GM11168 (cell line): ENCODE results near the gene AIDA.
"Not testable (repeated sequence)": the region's sequence is repeated elsewhere in the genome, so short reads cannot be mapped to it uniquely, and the experiment has no call there.

Experiments used
- in situ Hi-C: fragments of 300-500 bp; cut with MboI; formaldehyde crosslinking; loops from one replicate; pipeline ENCODE4 v1.12.0; 2022; ENCODE audit warnings: low sequenced_read_pairs; ENCODE audit not compliant: unreplicated experiment

AIDA gene

DNA sequence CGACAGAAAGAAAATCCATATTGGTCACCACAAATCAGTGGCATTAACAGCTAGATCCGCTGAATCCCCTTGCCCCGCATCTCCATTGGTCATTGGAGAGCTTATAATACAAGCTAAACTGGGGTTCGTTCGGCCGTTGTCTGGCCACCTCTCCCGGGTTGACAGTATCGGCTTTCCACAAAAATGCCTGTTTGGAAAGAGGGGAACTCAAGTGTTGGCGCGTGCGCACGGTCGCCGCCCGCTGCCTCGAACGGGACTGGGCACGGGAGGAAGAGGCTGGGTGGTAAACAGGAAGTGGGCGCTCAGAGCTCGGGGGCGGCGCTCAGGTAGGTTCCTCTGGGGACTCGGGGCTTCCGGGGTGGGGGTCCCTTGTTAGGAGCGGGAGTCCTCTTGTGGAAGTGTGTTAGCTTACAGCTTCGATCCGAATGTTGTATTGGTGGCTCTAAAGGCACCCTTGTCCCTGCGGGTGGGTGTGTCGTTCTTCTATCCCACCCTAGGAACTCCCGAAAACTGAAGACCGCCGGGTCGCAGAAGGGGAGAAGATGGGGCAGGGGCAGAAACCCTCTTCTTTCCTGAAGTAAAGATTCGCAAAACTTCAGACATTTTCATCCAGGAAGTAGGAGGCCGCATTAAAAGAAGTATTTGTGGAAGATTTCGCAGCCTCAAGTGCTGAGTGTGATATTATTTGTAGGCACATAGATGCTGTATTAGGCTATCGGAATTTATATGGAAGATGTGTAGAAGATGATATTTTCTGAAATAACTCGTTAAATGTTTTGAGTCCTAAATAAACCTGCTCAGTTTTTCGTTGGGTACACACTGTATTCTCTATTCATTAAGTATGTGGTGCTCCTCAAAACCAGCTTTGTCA lies 1.0 kb upstream of the AIDA start:
- in situ Hi-C loops = no loop called here

DNA sequence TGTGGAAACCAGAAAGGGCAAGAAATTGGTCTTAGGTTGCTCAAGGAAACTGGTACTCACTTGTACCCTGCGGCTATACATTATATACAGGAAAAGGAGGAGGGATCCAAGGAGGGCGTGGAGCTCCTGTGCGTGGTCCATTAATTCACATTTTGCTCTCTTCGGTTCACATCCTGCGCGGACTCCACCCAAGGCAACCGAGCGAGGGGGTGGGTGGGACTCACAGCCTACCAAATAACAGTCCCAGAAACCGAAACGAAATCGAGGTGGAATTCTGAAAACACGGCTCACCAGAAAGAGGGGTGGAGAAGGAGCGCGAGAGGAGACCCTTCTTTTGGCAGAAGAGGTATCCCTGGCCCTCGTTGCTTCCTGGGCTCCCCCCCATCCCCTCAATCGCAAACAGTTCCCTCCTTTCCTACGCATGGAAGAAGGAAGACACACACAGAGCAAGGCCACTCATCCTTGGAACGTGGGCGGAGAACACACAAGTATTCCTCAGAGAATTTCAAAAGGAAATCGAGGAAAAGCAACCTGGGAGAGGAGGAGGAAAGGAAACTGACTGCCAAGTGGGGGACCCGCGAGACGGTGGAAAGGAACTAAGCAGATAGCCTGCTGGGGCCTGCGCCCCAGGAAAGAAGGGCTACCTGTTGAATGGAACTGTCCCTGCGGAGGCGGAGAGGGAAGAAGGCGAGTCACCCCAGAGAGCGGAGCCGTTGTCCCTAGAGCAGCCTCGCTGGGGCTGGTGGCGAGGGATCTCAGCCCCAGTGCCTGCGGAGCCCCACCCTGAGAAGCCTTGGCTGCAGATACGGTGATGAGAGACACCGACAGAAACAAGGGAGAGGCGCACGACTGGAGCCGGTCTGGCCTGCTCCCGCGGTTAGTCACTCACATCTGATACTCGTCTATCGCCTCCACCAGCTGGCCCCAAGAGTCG lies 705 bp downstream of the AIDA start:
- in situ Hi-C loops = no loop called here

DNA sequence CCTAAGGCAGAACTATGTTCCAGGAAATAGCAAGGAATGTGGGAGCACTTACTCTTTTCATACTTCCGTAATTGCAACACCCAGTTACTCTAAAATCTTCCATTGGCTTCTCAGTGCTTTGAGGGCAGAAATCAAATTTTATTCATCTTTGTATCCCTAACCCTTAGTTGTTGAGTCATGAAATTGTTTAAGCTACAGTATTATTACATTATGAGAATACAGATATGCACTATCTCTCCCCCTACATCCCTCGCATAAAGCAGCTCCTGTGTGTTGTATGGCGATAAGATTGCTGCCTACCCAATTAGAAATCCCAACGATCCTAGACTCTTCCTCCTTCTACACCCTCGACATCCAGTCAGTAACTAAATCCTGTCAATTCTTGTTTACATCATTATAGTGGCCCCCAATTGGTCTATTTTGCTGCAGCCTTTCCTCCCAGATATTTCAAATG lies 2.6 kb downstream of the AIDA start:
- in situ Hi-C loops = no loop called here

DNA sequence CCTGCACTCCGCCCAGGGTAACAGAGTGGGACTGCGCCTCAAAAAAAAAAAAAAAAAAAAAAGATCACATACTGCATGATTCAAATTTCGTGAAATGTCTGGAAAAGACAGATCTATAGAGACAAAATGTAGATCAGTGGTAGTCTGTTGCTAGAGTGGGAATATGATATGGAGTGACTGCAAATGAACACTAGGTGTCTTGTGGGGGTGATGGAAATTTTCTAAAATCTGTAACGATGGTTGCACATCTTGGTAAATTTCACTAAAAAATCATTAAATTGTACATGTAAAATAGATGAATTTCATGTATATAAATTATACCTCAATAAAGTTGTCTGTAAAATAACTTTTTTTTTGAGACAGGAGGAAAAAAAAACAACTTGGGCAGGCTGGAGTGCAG lies 5.5 kb downstream of the AIDA start:
- in situ Hi-C loops = no loop called here

DNA sequence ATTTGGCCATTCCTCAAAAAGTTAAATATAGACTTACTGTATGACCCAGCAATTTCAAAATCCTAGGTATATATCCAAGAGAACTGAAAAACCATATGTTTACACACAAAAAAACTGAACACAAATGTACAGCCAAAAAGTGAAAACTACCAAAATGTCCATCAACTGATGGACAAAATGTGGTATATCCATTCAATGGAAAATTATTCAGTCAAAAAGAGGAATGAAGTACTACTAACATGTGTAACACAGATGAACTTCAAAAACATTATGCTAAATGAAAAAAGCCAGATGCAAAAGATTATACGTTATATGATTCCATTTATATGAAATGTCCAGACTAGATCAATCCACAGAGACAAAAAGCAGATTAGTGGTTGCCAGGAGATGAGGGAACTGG lies 8.0 kb downstream of the AIDA start:
- in situ Hi-C loops = no loop called here

DNA sequence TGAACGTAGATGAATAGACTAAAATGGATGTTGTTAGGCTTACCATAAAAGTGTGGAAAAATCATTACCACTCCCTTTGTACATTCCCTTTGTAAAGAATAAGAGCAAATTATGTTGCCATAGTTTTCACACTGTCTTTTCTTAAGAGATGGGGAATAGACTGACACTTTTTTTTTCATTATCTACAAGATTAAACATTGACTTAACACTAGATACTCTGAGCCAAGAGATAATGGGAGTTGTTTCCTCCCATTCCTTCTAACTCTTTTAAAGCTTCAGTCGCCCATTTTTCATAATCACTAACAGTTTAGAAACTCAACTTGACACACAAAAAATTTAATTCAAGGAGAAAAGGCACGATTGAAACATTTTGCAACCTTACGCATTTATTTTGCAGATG lies 10.1 kb downstream of the AIDA start:
- in situ Hi-C loops = no loop called here

- in situ Hi-C loops = no loop called here
These were observed 14.5 kb downstream of the AIDA start for GRCh38 chr1:222697826-222698225.

DNA sequence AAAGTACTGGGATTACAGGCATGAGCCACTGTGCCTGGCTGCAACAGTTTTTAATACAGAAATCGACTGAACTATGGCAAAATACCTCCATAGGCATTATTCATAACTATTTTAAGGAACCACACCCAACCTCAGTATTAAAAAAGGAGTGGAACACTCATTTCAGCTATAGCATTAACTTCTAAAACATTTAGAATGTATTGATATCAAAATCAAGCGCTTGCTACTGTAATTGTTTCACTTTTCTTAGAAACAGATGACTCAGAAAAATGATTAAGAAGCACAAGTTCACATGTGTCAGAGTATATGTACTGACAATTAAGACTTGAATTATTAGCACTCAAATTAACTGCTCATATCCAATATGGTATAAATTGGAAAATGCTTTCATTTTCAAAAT lies 15.1 kb downstream of the AIDA start:
- in situ Hi-C loops = no loop called here

DNA sequence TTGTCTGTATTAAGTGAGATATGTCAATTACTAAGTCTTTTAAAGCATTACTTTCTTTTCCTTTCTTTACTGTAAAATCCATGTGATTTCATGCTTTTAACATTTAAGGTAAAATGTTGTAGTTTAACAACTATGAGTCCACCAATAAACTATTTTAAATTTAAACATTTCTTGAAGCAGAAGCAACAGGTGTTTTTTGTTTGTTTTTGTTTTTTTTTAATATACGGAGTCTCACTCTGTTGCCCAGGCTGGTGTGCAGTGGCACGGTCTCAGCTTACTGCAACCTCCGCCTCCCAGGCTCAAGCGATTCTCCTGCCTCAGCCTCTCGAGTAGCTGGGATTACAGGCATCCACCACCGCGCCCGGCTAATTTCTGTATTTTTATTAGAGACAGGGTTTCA lies 15.6 kb downstream of the AIDA start:
- in situ Hi-C loops = no loop called here

DNA sequence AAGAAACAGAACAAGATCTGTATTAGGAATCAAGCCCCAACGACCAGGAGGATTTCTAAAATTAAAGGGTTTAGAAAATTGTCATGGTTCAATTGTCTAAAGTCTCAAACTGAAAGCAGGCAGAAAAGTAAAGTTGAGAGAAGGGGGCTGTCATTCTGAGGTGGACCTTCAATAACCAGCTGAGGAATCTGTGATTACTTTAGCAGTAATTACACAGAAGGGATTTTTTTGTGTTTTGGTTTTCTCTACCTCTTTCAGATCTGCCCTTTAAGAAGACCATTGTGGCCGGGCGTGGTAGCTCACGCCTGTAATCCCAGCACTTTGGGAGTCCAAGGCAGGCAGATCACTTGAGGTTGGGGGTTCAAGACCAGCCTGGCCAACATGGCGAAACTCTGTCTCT lies 17.4 kb downstream of the AIDA start:
- in situ Hi-C loops = no loop called here

DNA sequence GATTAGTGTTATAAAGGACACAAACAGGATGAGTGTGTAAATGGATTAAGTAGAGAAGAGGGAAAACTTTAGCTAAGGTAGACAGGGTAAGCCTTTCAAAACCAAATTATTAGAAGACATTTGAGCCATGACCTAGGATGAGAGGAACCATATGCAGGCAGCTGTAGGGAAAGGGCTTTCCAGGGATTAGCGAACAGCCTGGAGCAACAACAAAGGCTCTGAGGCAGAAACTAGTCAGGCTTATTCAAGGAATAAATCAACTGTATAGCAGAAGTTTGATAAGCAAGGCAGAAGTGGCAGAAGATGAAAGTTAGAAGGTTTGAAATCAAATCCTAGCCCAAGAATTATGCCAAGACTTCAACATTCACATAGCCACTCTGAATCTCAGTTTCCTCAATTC lies 21.3 kb downstream of the AIDA start:
- in situ Hi-C loops = no loop called here

- in situ Hi-C loops = no loop called here
These were observed 32.2 kb downstream of the AIDA start for GRCh38 chr1:222680080-222680479.

DNA sequence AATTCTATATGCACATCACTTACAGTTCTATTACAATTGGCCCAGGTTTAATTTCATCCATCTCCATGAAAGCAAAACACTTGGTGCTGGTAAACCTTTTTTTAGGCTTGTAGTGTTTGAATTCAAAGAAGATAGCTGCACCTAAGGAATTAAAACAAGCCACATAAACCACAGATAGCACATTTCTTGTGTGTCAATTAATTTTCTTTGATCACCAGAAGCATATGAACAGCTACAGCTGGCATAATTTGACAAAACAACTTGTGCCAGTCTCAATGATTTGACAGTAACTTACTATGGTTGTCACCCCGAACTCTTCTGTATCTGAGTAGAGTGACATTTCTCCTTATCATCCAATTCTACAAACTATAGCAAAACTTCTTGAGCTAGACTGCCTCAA lies 42.2 kb downstream of the AIDA start:
- in situ Hi-C loops = no loop called here

DNA sequence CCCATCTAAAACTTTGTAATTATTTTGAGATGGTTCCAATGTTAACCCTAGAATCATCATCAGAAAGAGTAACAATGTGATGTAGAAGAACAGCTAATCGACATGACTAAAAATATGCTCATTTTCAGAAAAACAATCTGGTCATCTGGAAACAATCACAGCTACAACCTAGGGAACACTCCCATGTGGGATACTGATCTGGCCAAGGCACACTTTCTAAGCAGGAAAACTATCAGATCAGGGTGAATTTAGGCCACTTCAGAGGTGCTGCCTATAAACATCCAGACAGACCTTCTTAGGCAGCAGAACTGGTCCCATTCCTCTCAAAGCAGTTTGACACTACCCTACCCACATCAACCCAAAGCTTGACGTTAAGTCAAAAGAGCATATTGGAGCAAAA lies 43.2 kb downstream of the AIDA start:
- in situ Hi-C loops = not testable (repeated sequence)

- in situ Hi-C loops = not testable (repeated sequence)
These were observed 44.1 kb downstream of the AIDA start for GRCh38 chr1:222668184-222668583.

DNA sequence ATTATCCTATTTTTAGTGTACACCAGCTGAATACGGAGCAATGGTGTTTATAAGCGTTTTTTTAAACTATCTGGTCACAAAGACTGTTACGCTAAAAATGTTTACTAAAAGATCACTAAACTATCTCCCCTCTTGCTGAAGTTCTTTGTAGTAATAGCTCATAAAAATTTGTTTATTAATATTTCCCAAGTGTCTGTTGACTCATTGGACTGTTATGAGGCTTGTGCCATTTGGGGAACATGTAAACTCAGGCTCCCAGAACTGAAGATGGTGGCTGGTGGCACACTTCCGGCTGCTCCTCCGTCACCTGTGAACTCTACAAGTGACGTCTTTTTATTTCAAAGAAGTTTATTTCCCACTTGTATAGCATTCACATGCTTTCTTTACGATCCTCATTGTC lies 46.3 kb downstream of the AIDA start:
- in situ Hi-C loops = no loop called here

DNA sequence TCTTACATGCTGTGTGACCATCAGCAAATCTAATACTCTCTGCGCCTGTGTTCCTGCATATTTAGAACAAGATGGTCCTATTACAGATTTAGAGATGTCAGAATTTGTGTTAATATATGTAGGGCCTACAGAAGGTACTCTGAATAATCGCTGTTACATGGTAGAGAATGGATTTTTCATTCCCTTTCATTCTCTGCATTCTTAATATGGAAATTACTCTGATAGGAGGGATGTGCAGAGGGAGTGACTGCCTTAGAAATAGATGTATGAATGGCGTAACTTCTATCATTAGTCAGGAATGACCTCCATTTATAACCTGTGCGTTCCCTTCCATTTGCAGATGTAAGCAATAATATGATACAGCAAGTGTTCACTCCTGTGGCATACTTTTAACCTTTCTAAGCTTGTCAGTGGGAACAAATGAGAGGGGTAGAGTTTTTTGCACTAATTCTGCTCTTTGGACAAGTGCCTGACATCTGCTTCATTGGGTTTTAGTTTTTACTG lies 48.8 kb downstream of the AIDA start:
- in situ Hi-C loops = no loop called here

DNA sequence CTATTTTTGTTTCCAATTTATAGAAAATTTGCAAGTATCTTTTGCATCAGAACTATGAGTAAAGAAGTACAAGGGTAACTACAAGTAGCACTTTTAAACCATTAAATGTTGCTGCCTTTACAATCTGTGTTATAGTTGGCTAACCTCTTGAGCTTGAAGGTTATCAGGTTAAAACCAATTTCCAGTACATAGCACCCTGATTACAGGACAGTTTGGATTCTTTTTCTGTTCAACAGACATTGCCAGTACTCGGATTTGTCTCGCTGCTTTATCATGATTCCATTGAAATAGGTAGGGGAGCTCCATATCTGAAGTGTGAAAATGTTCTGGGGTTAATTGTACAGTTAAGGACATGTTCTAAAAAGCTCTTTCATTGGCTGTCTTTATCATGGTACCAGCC lies 54.4 kb downstream of the AIDA start:
- in situ Hi-C loops = no loop called here

DNA sequence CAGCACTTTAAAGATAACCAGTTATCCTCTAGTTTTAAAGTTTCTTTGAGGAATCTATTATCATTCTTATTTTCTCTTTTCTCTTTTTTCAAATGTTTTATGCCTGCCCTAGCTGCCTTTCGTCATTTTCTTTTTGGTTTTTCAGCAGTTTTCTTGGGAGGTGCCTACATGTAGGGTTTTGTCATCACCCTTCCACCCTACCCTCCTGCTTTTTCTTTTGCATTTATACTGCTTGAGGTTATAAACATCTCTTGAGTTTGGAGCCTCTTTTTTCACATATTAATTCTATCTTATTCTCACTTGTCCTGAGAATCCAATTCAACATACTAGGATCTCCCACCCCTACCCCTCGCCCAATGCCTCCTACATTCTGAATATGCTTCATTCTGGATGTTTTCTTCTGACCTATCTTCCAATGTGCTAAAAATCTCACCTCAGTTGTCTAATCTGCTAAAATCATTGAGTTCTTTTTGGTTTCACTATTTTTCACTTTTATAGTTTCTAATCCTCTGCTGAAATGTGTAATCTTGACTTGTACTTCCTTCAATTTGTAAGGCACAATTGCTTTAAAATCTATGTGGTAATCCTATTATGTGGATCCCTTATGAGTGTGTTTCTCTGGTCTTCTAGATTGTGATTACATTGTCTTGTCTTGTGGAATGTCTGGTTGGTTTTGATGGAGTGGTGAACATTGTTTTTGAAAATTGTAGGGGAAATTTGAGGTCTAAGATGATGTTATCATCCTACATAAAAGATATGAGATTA lies 55.7 kb downstream of the AIDA start:
- in situ Hi-C loops = no loop called here

DNA sequence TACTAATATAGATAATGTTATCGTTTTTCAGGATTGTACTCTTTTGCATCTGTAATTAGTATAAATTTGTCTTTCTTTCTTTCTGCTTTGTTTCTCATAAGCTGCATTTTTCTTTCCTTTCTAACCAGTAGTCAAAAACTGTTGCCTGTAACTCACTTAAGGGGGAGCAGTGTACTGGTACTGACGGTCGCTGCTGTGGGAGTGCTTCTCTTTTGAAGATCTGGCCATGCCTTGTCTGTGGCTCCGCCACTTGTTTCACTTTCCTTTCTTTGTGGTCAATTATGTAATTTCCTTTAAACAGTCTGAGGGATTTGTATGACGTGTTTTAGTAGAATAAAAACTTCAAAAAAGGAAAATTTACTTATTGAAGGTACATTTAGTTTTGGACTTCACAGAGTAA lies 57.4 kb downstream of the AIDA start:
- in situ Hi-C loops = no loop called here
